Esophagus squamous epithelium (tissue), 4 donors: Measurements from ENCODE around the gene DGUOK.

Experiments
- POLR2A ChIP-seq, 4 donors: fragments of 450-650 bp; IDR thresholded peaks; one replicate each; pipeline ENCODE4 v1.6.1; 2017; ENCODE audit warnings: antibody characterized with exemption in 4 of 4, mild to moderate bottlenecking in 4 of 4, moderate library complexity in 3 of 4
- TF ChIP-seq, protein P1 (sequence below), 6 experiments: fragments of 450-650 bp in 4 of 6; fragments of 200-600 bp in 2 of 6; sonication (generic) in 2 of 6; IDR thresholded peaks; one replicate each; pipeline ENCODE4 v1.5.1; 2016 to 2019; ENCODE audit warnings: antibody characterized with exemption in 6 of 6, mild to moderate bottlenecking in 4 of 6, moderate library complexity in 4 of 6

GRCh38 chr2:73904952-73905351, 21.7 kb upstream of the DGUOK start:
- TF ChIP-seq, protein P1, sequence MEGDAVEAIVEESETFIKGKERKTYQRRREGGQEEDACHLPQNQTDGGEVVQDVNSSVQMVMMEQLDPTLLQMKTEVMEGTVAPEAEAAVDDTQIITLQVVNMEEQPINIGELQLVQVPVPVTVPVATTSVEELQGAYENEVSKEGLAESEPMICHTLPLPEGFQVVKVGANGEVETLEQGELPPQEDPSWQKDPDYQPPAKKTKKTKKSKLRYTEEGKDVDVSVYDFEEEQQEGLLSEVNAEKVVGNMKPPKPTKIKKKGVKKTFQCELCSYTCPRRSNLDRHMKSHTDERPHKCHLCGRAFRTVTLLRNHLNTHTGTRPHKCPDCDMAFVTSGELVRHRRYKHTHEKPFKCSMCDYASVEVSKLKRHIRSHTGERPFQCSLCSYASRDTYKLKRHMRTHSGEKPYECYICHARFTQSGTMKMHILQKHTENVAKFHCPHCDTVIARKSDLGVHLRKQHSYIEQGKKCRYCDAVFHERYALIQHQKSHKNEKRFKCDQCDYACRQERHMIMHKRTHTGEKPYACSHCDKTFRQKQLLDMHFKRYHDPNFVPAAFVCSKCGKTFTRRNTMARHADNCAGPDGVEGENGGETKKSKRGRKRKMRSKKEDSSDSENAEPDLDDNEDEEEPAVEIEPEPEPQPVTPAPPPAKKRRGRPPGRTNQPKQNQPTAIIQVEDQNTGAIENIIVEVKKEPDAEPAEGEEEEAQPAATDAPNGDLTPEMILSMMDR (IDR thresholded peaks at IDR 0.05) = no peak
- no peak for TF ChIP-seq POLR2A (IDR thresholded peaks at IDR 0.05)
